Superior temporal gyrus (tissue), 1 donor: ENCODE data around the gene LDAH.

Experiments used
- DNase-seq: peaks from one replicate; pipeline ENCODE4 v3.0.0-alpha.2; 2016; ENCODE audit errors: extremely low spot score

LDAH gene

GRCh38 chr2:20781656-20782265 is 41.1 kb downstream of the LDAH start:
- no peak for DNase-seq

DNA sequence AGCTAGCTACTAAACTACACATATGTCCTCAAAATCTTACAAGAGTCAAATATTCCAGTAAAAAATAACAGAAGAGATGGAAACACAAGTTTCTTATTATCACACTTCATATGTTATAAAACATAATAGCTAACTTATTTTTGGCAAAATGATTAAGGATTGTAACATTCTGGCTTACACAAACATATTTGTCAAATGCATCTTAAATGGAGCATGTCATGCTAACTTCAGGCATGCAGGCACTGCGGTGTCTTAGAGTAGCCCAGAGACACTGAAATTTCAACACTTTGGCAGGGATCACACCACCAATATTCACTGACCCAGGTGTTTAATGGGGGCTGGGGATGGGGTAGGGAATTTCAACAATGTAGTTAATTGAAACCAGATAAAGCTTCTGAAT is 51.6 kb downstream of the LDAH start:
- no peak for DNase-seq

DNA sequence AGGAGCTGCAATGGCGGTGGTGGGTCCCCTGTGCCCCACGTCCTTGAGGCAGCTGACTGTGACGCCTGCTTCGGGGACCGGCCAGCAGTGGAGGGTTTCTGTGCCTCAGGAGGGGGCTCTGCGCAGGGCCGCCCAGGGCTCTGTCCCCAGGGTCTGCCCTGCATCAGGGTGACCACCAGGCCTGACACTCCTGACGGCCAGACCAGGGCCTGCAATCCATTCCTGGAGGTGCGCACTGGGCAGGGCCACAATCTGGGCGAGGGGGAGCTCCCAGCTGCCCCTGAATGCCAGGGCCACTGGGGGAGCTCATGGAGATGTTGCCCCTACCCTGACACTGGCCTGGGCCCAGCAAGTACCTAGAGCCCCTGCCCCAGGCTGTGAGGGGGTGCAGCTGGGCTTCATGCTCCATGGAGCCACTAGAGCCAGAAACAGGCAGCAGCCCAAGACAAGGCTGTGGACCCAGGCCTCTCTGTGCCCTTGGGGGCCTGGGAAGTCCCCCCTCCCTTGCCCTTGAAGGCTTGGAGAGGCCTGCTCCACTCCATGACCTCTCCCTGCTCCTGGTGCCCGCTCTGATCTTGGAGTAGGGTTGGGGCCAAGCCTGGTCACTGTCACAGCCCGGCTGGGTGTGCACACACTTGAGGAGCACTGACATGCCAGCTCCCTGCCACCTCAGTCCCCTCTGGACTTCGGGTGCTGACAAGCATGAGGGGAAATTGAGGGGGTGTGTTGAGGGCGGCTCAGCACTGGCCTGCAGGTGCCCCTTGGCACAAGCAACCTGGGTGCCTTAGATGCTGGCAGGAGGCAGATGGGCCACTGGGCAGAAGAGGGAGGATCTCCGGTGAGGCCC is 55.9 kb downstream of the LDAH start:
- DNase-seq, result no peak

DNA sequence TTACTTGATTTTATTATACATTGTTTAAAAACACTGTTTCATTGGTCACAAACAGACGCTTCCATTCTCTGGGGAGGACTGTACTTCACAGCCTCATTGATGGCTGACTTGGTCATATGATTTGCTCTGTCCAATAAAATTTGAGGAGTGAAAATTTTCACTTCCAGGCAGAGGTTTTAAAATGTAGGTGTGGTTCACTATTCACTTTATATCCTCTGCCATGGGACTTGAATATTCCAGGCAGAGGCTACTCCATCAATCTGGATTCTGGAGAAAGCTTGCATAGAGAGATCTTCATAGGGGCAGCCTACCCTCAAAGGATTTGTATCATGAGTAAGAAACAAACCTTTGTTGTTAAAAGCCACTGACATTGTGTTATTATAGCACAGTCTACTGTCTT is 56.7 kb downstream of the LDAH start:
- no peak for DNase-seq

GRCh38 chr2:20762945-20763683 is 59.8 kb downstream of the LDAH start:
- DNase-seq, result no peak

DNA sequence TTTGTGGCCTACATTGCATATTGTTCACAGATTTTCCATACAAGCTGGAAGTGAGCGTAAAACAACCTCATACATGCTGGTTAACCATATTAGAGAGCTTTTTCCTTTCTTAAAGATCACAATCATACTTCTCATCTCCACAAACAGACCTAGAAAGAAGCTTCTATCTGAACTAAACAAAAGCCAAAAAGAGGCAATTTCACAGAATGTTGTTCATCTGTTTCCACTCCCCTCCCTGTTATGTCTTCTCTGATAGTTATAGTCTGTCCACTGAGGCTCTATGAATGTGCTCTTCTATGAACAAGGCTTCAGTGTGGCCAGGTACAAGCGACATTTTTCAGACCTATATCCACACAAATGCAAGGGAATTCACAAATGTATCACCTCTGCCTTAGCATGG is 63.4 kb downstream of the LDAH start:
- no peak for DNase-seq

- no peak for DNase-seq
Measured at GRCh38 chr2:20758997-20759396, 63.9 kb downstream of the LDAH start.

DNA sequence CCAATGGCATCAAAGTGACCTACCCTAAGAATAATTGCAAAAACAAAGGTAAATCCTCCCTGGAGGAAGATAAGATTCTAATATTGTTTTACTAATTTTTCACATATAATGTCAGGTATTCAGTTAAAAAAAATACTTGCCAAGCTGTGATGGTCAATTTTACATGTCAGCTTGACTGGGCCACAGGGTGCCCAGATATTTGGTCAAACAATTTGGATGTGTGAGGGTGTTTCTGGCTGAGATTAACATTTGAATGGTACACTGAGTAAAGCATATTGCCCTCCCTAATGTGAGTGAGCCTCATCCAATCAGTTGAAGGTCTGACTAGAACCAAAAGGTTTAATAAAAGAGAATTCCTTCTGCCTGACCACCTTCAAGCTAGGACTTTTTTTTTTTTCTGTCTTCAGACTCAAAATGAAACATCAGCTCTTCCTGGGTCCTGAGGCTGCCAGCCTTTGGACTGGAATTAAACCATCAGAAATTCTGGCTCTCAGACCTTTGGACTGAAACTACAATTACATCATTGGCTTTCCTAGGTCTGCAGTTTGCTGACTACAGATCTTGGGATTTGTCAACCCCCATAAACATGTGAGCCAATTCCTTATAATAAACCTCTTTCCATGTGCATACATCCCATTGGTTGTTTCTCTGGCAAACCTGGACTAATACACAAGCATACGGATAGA is 65.4 kb downstream of the LDAH start:
- DNase-seq, result no peak

- no peak for DNase-seq
Measured at GRCh38 chr2:20755132-20755800, 67.6 kb downstream of the LDAH start.

DNA sequence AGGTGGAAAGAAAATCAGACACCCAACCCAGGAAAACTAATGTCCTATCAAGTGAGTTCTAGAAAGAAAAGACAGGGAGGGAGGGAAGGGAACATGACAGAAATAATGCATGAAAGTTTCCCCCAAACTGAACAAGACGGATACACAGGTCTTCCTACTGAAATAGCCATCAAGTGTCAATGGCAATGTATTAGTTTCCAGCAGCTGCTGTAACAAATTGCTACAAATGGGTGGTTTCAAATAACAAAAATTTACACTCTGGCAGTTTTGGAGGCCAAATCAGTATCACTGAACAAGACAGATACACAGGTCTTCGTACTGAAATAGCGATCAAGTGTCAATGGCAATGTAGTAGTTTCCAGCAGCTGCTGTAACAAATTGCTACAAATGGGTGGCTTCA is 70.6 kb downstream of the LDAH start:
- DNase-seq, result no peak

DNA sequence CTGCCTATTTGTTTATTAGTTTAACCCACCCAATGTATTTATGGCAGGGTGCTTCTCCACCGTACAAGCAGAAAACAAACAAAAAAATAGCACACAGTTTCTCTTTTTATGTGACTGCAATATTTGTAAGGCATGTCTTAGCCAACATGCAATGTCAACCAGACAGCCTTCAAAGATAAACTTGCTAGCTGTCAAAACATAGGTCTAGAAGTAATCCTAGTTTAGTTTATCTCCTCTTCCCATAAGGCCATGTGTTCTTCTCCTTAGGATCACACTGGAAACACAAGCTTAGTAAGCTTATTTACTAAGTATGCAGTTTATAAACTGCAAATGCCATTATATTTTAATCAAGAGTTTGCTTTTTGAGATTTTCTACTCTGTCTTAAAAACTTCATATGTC is 75.6 kb downstream of the LDAH start:
- no peak for DNase-seq

DNA sequence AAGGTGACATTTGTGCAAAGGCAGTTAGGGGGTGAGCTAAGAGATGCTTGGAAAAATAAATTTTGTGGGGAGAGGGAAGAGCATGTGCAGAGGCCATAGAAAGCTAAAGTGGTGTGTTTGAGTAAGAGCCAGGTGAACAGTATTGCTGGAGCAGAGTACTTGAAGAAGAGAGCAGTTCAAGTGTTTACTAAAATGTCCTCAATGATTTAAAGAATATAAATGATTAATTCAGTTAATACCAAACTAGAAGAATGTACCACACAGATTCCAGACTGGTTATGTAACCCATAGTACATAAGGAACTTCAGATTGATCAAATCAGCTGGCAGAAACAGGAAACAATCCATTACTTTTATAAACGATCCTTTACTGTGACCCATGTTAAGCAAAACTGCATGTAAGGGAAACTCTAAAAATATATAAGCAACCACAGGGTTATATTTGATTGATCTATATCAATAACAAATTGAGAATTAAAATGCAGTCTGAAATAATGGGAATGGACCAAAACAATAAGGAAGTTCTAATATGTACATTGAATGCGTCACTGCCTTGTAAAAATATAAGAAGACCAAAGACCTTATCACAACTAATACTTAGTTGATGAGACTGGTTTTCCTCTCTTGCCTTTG is 76.9 kb downstream of the LDAH start:
- DNase-seq, result no peak

GRCh38 chr2:20744366-20745335 is 78.2 kb downstream of the LDAH start:
- no peak for DNase-seq

GRCh38 chr2:20738772-20739171 is 84.1 kb downstream of the LDAH start:
- no peak for DNase-seq

DNA sequence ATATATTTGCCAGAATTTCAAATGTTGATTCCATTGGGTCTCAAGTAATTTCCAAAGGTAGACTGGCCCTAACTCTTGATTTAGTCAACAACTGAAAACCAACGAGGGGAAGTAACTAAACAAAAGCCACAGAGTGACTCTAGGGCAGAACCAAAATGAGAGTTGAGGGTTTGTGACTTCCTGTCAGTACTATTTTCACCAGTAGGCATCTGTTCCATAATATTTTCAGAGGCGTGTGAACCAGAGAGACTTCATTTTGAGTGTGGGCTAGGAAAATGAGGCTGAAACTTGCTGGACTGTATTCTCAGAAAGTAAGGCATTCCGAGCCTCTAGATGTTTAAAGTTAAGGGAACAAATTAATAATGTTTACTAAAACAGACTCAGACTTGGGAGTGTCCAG is 85.4 kb downstream of the LDAH start:
- DNase-seq, result no peak

DNA sequence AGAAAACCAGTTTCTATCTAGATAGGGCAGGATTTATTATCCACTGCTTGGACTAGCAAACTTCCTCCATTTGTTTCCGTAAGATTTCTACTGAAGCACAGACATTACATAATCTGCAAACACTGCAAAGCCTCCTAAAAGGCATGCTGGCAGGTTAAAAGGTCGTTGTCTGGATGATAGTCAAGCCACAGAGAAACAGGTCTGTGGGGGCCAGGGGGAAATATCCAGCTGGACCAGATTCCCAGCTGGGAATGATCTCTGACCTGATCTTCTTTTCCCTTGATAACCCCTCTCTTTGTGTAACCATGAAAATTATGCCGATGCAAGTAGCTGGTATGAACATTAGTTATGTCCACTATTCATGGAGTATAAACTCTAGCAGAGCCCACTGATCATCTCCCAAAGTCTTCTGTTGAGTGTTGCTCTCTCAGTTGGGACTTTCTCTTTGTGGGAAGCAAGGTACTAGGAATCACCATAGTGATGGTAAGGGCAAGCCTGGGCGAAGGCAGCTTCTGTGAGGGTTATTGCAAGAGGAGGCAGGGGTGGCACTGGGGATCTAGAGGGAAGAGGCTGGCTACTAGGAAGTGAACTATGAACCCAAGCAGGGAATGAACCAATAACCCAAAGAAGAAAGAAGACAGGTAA is 94.7 kb downstream of the LDAH start:
- no peak for DNase-seq

DNA sequence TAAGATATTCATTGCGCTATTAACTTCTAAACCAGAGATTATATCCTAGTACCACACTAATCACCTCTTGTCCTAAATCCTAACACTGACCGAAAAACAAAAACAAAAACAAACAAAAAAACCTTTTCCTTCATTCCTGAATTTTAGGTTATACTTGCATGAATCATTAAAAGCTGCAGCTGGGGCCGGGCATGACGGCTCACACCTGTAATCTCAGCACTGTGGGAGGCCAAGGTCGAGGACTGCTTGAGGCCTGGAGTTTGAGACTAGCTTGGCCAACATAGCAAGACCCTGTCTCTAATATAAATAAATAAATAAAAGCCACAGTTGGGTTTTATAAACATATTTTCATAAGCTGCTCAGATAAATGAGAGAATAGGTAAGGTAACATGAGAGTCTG is 96.0 kb downstream of the LDAH start:
- no peak for DNase-seq

DNA sequence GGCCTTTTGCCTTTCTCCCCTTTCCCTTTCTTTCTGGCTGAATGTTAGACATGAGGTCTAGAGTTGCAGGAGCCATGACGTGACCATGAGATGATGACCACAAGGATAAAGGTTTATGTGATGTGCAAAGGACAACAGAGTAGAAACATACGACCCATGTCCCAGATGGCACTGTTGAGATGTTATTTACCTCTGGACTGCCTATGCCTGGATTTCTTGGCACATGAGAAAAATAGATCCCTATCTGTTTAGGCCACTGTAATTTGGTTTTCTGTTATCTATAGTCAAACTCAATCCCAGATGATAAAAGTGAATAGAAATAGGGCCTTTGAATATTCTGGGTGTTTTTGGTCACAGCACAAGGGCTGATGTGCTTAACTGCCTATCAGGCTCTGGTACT is 97.1 kb downstream of the LDAH start:
- no peak for DNase-seq

DNA sequence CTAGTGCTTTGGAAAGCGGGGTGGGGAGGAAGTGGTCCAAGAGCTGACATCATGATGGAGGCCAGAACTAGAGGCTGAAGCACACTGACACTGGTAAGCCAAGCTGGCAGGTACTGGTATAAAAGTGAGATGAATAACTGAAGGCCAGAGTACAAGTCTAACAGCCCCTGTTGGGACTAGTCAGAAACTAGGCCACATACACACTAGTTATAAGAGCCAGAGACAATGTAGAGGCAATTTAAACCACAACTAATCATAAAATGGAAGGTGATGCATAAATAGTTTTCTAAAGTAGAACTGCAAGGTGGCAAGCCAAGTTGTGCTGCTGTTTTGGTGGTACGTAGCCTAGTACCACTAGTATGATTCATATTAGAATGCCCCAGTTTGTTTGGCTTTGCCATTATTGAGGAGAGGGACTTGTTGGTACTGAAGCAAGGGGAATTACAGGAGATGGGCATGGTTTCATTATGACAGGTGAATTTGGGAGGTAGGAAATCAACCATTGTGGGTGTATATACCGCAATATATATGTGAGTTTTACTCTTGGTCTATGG is 98.3 kb downstream of the LDAH start:
- no peak for DNase-seq
